Activated CD4-positive, alpha-beta T cell treated with anti-CD3 and anti-CD28 coated beads, Interleukin-2, amount 50 U/mL, for 48 hours (primary cell): ENCODE measurements around the gene GMPR.

ENCODE experiments used
- DNase-seq, 2 experiments: peaks; one replicate each; pipeline ENCODE4 v3.0.0-alpha.2; 2020

GMPR gene

DNA sequence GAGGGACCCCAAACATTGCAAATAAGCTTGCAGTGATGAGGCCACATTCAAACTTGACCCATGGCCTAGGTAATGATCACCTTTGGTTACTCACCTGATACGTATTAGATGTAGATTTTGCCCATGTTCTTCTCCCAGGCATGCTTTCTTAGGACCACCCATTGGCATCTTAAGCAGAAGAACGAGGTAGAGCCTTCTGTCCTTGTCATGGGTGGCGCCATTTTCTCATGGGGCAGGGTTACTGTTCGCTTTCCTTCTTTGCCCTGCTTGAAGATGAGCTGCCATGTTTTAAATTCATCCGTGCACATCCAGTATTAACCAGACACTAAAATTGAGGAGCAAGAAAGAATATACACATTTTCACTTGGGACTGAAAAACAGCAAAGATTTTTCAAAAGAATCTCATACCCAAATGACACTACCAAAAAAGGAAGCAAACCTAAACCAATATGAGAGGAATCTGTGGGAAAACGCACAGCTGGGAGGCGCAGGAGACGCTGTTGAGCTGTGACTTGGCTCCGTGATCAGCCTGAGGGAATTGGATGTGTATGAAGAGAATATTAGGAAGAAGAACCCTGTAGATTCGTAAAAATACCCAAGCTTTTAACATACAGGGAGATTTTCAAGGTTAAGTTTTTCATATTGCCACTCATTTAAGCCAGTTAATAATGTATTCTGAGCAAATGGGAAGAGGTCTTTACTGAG lies 36.6 kb downstream of the GMPR start:
- DNase-seq, result no peak

DNA sequence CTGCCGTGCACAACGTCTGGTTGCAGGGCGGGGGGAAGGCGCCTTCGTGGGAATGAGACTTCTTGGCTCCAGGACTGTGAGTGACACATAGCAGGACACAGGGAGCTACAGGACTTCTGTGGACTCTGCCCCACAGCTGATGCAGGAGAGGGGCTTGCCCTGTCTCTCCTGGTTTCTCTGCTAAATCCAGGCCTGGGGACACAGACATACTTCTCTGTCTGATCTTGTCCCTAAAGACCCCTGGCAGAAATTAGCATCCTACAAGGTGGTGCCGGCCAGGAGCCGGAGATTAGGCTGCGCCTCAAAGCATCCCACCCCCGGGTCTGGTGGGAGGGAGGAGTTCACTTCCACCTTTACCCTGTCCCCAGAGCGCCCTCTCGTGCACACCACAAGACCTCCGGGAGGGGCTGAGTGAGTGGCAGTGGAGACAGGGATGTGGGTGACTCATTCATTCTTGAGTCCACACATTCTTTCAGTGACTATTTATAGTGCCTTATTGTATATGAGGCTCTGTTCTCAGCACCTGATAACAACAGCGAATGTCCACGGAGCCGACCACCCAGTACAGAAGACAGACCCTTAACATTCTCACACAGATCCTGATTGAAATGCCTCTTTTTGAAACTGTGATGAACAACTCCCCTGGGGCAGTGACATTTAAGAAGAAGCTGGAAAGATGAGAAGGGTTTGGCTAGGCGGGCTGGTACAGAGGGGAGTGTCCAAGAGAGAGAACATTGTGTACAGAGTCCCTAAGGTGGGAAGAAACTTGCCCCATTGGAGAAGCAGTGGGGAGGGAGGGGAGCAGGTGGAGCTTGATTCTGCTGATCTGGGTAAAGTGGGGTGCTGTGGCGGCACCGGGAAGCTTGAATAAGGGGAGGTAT lies 39.0 kb downstream of the GMPR start:
- DNase-seq, result peak; percentile 28 to 43

DNA sequence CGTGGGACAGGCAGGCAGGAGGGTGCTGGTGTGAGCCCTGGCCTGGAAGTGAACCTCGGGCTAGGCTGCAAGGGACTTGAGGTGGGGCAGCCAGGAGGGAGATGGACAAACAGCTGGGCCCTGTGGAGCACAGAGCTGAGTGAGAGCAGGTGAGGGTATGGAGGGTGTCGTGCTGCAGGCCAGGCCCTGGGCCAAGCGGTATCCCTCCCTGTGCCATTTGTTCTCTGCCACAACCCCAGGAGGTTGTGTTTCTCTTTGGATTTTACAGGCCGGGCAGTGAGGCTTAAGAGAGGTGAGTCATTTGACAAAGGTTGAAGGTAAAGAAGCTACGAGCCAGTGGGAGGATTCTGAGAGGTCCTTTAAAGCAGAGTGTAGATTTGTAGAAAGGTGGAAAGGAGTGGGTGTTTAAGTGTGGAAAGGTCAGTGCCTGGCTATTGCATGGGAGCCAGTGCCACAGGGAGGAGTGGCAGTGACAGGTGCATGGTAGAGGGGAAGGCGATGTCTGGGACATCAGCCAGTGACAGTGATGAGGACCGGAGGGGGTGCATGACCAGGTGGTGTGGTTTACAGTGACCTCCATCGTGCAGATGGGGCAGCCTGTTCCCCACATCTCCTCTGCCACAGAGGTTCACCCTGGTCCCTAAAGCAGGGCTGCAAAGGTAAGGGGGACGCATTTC lies 39.8 kb downstream of the GMPR start:
- DNase-seq, result no peak

DNA sequence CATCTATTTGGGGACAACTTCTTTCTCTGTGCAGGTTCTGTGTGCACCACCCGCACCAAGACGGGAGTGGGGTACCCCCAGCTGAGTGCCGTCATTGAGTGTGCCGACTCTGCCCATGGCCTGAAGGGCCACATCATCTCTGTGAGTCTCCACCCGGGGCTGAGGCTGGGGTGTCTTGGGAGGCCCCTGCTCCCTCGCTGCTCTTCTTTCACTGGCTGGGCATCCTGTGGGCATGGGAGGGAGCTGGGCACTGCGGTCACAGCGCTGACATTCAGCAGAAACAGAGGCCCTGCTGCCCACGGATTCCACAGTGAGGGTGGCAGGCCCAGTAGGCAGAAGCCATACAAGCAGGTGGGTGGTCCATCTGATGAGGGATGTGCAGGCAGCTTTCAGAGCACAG lies 40.4 kb downstream of the GMPR start:
- no peak for DNase-seq

DNA sequence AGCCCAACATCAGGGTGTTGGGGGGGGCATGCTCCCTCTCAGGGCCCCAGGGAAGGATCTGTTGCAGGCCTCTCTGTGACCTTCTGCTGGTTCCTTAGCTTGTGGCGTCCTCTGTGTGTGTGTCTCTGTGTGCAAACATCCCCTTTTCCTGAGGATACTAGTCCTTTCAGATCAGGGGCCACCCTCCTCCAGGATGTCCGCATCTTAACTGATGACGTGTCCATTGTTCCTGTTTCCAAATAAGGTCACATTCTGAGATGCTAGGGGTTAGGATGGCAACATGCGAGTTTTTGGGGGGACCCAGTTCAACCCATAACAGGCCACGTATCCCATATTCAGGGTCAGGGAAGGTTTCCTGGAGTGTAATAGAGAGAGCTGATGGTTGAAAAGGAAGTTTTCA lies 40.9 kb downstream of the GMPR start:
- DNase-seq, result no peak

DNA sequence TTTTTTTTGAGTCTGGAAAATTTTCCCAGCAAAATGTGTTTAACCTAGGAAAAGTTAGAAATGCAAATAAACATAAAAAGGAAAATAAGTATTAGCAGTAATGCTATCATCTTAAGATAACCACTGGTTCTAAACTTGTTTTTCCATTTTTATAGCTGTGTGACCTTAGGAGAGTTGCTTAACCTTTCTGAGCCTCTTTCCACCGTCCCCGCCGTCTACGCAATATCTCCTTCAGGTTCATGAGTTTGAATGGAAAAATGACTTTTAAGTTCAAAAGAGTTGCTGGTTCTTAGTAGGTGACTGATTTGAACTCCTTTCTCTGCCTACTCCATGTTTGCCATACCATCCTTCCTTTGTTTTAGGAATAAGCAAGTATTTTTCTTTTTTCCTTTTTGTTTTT lies 44.0 kb downstream of the GMPR start:
- DNase-seq, result no peak

DNA sequence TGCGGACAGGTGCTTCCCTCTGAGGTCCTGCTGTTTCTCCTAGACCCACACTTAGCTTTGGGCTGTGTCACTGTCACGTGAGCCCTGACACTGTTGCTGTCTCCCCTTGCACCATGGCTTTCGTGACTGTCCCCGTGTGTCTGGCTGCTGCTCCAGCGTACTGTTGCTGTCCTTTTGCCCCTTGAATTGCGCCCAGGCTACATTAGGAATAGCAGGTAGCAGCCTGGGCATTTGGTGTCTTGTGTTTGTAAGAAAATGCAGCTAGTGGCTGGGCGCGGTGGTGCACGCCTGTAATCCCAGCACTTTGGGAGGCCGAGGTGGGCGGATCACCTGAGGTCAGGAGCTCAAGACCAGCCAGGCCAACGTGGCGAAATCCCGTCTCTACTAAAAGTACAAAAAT lies 46.1 kb downstream of the GMPR start:
- DNase-seq, result no peak

DNA sequence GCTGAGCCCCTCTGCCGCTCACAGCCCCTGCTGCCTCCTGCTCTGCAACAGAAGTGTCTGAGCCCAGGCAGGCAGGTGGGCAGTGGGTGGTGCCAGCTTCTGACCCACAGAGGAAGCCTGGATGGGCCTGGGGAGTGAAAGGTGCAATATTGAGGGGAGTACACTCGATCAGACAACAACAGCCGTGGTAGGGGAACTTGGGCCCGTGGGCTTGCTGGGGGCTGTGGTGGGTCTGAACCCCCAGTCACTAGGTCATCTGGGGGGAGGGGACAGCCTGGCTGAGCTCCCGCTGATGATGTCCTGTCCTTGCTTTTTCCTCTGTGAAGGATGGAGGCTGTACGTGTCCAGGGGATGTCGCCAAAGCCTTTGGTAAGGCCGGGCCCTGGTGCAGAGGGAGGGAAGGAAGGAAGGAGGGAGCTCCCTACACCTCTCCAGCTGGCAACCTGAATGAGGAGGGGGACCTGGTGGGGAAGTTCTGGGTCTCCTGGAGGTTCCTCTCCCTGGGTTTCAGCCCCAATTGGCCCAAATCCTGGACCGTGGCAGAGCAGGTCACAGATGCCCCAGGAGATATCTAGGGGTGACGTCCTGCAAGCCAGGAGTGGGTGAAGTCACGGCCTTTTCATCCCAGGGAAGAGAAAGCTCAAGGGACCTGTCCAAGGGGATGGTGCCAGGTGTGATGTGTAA lies 47.2 kb downstream of the GMPR start:
- no peak for DNase-seq

DNA sequence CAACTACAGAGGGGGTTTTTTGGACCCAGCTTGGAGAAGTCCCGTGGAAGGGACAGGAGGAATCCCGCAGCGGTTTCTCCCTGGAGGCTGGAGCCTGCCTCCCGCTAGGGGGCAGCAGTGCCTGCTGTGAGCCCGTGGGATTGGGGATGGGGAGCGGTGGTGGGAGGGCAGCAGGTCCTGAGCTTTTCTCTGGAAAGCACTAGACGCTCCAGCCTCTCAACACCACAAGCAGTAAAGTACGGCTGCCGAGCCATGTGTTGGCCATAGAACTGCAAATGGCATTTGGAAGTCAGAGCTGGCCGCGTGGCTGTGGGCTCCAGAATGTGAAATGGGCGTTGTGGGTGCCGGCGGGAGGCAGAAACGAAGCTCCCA lies 47.8 kb downstream of the GMPR start:
- peak; percentile 47 to 55 for DNase-seq

DNA sequence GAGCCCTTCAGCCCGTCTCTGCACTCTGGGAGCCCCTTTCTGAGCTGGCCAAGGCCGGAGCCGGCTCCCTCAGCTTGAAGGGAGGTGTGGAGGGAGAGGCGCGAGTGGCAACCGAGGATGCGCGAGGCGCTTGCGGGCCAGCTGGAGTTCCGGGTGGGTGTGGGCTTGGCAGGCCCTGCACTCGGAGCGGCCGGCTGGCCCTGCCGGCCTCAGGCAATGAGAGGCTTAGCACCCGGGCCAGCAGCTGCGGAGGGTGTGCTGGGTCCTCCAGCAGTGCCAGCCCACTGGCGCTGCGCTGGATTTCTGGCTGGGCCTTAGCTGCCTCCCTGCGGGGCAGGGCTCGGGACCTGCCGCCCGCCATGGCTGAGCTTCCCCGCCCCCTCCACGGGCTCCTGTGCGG lies 49.8 kb downstream of the GMPR start:
- DNase-seq, result no peak

DNA sequence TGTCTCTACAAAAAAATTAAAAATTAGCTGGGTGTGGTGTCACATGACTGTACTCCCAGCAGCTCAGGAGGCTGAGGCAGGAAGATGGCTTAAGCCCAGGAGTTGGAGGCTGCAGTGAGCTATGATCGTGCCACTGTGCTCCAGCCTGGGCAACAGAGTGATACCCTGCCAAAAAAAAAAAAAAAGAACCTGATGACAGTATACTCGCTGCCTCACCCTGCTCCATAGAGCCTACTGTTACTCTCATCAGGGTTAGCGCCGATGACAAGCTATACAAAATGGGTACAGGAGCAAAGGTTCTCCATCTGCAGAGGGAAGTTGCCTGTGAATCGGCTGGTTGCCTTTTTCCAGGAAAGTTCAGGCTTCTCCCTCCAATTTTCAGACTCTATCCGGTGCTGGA lies 53.4 kb downstream of the GMPR start:
- DNase-seq, result no peak

DNA sequence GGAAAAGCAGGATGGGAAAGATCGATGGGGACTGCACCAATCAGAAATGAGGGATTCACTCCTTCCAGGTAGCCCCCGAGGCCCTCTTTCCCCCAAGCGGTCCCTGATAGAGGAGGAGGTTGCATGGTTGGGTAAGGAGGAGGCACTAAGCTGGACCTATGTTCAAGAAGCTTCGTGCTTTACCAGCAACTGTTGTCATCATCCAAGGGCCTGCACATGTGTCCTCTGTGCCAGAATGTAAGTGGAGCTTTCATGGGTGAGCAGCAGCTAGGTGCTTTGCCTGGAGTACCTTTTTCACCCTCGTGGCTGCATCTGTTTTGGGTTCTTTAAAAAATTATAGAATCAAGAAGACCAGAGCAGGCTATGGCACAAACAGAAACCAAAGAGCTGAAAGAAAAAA lies 54.0 kb downstream of the GMPR start:
- DNase-seq, result no peak

DNA sequence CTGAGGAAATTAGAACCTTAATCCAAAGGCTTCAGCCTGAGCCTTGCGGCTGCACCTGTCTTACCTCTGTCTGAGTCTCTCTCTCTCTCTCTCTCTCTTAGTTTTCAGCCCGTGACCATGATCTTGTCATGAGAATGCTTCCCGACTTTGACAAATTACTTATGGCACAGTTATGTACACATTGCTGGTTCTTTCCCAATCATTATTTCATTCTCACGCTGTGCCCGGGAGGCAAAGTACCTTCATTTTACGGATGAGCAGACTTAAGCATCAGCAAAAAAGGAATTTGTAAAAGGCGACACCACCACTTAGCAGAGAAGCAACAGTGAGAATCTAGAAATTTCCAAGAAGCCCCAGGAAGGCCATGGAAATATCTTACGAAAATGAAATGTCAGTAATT lies 54.6 kb downstream of the GMPR start:
- DNase-seq, result no peak

DNA sequence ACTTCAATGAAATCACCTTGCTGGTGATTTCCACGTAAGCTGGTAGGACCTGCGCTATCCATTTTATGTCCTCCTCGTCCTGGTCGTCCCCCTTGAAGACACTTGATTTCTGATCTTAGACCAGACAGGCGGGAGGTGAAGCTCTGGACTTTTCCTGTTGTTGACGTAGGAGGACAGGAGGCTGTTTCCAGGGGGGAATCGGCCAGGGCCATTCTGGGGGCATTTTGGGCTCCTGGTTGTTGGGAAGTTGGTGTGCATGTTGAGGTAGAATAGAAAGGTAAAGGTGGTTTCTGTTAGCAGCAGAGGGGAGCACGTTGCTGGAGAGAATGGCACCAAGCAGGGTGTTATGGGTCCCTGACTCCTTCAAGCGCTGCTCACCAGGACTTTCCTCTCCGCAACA lies 56.0 kb downstream of the GMPR start:
- no peak for DNase-seq

DNA sequence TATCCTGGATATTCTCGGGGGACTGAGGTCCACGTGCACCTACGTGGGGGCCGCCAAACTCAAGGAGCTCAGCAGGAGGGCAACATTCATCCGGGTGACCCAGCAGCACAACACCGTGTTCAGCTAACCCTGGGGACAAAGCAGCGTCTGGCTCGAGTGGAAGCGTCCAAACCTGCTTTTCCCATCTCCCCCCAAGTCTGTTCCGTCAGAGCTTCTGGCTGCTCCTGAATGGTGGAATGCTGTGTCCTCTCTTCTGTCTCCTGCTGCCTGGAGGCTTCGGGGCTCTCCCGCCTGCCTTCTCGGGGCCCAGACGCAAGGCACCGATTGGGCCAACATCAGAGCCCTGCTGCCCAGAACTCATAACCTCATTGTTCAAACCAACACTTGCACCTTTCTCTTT lies 56.7 kb downstream of the GMPR start:
- DNase-seq, result no peak

DNA sequence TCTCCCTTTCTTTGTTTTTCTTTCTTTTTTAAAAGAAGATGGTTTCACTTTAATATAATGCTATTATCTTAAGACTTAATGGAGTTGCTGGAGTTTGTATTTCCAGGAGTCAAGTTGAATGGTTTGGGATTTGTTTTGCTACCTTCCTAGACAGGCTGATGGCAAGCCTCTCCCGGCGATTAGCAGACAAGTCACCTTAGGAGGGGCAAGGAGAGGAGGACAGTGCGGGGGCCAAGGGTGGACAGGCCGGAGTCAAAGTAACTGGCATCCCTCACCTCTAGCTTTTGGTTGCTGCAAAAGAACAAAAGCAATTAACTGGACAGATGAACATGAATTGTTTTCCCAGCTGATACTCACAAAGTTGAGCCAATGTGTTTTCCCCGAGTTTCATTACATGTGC lies 57.1 kb downstream of the GMPR start:
- DNase-seq, result no peak

DNA sequence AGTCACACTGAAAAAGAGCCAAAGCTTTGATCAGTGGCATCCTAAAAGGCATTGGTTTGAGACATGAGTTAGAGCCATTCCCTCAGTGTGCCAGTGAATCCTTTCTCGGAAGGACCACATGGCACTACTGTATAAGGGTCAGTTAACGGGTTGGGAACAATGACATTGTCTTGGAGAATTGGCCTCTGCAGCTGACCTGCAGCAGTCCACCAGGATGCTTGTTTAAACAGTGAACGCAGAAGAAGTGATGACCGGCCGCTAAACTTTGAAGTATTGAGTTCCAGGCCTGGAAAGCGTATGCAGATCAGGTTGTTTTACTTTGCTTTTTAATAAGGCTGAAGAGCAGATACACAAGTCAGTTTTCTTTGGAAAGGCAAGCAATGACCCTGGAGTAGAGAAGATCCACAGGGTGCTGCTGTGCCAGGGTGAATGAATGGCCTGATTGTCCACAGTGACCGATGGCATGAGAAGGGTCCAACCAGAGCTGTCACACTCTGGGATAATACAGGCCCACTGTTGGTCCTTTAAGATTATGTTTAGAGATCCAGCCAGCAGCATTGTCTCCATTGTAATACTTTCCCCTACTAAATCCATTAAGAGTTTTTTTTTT lies 57.8 kb downstream of the GMPR start:
- no peak for DNase-seq

DNA sequence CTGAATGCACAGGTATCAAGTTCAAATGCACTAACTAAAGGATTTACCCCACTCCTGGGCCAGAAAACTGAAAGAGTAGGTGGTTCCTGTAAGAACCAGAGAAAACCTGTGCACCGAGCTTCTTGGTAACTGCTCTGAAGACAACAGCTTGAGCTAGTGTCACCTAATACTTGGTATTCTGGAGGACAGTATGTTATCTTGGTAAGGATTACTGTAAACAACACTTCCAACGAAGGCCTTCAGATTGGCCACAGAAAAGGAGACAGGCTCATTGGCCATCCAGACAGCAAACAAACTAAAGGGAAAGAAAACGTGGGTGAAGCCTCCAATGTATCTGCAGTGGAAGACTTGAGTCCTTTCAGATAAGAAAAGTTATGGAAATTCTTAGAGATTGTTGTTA lies 61.5 kb downstream of the GMPR start:
- DNase-seq, result no peak

DNA sequence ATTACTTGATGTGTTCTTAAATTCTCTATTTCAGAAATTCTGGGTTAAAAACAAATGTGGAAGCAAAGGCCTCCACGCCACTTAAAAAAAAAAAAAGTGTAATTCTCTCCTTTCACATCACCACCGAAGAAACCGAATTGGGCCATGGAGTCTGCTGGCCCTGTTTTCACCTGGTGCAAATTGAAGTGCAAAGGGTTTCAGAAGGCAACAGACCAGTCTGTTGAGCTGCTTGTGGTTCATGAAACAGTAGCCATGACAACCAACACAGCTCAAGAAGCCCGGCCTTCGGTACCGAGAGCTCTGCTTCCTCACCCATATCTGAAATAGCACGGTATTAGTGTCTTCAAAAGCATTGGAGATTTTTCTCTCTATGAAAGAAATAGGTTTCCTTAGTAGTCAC lies 63.1 kb downstream of the GMPR start:
- DNase-seq, result no peak

DNA sequence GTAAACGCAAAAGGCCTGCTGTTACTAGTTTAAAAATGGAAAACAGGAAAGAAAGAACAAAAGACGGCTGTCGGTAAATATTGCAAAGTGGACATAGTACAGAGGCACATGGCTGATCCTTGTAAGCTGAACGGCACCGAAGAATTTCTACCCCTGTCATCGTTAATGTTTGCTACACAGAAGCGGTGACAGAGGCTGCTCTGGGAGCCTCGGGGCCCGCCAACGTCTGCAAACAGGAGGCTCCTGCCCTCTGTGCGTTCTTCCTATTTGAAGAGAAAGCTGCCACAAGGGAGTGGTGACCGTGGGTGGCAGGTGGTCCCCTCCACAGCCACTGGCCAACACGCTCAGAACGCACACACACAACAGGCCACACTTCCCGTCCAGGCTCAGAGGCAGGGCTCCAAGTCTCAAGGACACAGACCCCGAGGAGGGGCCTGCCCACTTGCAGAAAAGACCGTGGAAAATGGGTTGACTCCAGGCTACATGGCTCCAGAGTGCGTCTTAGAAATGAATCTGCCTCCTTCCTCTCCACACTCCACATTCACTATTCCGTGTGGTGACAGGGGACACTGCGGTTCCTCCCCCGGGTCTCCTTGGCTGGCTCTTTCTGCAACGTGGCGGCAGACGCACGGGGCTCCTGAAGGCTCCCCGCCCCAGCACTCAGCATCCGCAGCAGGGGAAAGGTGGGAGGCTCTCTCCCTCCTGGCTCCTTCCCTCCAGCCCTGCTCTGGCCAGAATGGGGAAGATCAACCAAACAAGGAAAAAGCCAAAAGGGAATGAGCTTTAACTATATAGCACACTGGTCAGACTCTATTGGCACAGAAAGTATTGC lies 64.5 kb downstream of the GMPR start:
- no peak for DNase-seq

DNA sequence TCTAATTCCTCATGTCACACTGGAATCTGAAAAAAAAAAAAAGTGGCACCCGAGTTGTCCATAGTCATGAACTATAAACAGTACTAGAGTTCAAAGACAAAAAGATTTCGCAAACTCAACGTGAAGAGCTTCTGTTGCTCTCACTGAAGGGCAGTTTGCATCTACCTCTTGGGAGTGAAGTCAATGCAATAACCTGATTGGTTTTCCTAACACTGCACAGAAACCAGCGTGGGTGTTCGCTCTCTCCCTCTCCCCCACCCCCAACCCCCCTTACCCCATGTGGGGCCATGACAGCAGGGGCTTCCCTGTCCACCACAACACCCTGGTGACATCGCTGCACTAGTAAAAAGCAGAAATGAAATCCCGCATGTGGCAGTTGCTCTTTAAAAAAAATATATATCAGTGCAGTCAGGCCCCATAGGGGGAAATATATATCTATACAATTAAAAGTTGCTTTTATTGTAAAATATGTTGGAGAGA lies 66.9 kb downstream of the GMPR start:
- DNase-seq, result no peak

DNA sequence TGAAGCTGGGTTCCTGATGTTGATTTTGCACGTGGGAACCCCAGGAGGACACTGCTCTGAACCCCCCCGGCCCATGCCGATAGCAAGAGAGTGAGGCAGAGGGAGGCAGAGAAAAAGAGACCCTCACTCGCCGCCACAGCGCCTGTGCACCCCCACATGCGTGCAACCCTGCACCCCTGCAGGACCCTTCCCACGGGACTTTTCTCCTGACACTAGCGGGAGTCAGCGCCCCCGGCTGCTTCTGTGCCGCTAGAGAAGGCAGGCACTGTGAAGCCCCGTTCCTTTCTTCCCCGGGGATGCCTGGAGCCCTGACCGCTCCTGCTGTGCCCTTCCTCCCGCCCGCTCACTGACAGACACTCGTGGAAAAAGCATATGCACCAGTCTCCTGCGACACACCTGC lies 67.4 kb downstream of the GMPR start:
- DNase-seq, result no peak
